GM18520 (cell line): ENCODE results near the gene ANKRD13B.

Experiments used
- ATAC-seq: cut with Tn5 transposase; IDR thresholded peaks from one replicate; pipeline ENCODE4 v1.9.1; 2021; ENCODE audit not compliant: unreplicated experiment

Gene ANKRD13B

DNA sequence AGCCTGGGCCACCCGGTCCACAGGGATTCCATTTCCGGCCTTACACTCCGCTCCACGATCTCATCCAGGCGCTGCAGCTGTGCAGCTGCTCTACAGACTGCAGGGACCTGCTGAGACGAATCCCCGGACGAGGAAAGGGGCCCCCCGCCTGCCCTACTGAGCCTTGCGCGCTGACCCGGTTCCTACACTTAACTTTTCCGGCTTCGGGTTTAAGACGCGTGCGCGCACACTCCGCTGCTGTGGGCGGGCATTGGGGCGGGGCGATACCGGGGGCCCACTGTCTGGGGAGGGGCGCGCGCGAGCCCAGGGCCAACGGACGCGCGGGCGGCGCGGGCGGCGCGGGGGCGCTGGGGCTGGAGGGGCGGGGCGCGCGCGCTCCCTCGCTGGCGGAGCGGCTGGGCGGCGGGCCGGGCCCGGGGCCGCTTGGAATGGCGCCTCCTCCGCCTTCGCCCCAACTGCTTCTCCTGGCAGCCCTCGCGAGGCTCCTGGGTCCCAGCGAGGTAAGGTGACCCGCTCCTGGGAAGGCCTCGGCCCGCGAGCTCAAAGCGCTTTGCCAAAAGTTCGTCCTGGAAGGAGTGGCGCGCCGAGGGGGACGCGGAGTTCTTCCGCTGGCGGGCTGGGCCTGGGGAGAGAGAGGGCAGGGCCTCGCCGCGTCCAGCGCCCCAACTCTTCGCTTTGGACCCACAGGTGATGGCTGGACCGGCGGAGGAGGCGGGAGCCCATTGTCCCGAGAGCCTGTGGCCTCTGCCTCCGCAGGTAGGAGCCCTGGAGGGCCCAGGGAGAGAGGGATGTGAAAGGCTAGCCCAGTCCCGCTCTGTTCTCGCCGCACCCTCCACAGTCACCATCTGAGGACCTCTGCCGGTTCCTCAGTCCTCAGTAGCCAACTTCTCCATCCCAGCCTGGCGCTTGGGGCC lies 24.3 kb upstream of the ANKRD13B start, which contains the start of gene TP53I13:
Gene TP53I13, plus strand, starts transcription at position 371 of the 914 bp plus-strand sequence. Its CDS starts 58 bp downstream, at position 429.
- ATAC-seq: peak; percentile 27

DNA sequence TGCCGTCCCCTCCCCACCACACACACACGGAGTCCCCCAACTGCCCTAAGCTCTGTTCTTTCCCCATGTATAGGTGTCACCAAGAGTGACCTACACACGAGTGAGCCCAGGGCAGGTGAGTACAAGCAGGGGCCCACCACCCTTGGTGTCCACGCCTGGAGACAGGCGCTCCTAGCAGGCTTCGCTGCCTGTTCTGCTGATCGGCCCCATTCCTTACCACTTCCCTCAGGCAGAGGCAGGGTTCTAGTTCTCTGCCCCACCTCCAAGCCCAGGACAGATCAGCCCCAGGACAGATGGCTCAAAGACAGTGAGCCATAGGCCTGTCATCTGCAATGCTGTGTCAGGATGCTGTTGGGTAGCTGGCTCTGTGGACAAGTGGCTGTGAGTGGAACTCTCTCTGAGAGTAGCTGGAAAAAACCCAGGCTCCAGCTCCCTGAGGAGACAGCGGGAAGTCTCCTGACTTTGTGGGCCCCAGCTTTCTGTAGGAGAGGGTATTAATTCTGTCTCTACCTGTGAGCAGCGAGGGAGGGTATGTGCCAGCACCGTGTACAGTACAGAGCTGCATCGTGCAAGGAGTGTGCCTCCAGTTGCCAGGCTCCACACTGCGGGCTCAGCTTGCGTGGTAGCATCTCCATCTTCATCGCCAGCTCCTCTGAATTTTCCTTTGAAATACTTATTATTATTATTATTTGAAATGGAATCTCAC lies 23.5 kb upstream of the ANKRD13B start:
- ATAC-seq: no peak

DNA sequence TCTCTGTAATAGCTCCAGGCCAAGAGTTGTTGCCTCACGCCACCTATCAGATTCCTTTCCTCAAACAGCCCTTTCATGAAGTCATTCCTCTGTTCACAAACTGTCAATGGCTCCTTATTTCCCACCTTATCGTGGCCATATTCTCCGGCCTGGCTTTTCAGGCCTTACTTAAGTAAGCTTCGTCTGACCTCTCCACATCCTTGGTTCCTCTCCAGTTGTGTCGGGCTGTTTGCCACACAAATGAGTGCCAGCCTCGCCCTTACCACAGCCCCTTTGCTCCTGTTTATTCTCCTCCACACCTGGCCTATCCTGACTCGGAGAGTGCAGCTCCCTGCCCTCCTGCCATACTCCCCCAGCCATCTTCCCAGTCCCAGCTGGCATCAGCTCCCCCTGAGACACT lies 22.4 kb upstream of the ANKRD13B start:
- no peak for ATAC-seq

DNA sequence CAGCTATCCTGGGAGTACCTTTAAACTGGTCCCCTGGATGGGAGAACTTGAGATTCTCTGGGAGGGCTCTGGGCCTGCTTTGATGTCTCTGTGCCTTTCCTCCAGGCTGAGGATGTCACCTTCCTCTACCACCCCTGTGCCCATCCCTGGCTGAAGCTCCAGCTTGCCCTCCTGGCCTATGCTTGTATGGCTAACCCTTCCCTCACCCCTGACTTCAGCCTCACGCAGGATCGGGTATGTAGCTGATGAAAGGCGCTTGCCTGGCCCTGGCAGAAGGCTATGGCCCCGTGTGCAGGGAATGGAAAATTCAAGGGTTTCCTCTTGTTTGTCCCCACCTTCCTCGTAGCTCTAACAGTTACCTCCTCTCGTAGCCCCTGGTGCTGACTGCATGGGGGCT lies 21.4 kb upstream of the ANKRD13B start:
- no peak for ATAC-seq

DNA sequence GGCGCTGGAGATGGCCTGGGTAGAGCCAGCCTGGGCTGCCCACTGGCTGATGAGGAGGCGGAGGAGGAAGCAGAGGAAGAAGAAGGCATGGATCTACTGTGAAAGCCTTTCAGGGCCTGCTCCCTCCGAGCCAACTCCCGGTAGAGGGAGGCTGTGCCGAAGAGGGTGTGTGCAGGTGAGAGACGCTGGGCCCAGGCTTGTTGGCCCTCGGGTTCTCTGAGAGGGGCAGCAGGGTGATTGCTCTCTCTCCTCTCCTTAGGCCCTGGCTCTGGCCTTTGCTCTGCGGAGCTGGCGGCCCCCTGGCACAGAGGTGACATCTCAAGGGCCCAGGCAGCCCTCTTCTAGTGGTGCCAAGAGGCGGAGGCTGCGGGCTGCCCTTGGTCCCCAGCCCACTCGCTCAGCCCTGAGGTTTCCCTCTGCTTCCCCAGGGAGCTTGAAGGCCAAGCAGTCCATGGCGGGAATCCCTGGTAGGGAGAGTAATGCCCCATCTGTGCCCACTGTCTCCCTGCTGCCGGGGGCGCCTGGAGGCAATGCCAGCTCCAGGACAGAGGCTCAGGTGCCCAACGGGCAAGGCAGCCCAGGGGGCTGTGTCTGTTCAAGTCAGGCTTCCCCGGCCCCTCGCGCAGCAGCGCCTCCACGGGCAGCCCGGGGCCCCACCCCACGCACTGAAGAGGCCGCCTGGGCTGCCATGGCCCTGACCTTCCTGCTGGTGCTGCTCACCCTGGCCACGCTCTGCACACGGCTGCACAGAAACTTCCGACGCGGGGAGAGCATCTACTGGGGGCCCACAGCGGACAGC lies 20.9 kb upstream of the ANKRD13B start:
- no peak for ATAC-seq

DNA sequence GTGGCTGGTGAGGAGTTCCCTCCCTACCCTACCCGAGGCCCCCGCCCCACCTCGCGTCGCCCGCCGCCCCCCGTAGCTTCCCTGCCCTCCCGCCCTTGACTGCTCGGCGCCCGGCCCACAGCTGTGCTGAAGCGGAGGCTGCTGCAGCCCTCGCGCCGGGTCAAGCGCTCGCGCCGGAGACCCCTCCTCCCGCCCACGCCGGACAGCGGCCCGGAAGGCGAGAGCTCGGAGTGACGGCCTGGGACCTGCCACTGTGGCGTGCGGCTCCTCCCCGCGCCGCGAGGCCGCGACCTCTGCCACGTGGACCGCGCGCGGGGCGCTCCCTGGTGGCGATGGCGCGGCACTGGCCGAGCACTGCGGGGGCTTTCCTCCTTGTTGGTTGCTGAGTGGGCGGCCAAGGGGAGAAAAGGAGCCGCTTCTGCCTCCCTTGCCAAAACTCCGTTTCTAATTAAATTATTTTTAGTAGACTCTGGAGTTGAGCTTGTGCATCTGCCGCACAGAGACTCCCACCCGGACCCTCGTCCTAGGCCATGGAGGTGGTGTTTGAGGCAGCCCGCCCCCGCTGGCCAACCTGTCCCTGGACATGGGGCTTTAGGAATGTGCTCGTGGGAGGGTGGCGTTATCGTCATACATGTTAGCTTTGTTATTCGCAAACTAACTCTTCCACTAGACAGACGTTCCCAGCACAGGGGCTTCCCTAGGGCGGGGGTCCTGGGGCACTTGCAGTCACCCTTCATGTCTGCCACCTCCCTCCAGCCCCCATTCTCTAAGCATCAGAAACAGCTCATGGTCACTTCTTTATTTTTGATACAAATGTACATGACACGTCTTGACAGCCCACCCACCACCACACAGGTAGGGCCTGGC lies 20.0 kb upstream of the ANKRD13B start:
- no peak for ATAC-seq

DNA sequence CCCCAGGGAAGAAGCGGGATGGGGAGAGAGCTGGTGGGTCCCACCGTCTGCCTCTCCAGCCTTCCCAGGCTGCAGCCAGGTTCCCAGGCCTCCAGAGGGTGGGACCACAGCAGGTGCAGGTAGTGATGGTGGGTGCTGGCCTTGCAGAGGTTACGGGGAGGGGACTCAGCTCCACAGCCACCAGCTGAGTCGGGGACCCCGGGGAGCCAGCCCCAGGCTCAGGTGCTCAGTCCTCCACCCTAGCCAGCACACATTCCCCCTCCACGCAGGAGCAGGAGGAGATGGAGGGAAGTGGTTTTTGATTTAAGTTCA lies 19.4 kb upstream of the ANKRD13B start:
- ATAC-seq: no peak

DNA sequence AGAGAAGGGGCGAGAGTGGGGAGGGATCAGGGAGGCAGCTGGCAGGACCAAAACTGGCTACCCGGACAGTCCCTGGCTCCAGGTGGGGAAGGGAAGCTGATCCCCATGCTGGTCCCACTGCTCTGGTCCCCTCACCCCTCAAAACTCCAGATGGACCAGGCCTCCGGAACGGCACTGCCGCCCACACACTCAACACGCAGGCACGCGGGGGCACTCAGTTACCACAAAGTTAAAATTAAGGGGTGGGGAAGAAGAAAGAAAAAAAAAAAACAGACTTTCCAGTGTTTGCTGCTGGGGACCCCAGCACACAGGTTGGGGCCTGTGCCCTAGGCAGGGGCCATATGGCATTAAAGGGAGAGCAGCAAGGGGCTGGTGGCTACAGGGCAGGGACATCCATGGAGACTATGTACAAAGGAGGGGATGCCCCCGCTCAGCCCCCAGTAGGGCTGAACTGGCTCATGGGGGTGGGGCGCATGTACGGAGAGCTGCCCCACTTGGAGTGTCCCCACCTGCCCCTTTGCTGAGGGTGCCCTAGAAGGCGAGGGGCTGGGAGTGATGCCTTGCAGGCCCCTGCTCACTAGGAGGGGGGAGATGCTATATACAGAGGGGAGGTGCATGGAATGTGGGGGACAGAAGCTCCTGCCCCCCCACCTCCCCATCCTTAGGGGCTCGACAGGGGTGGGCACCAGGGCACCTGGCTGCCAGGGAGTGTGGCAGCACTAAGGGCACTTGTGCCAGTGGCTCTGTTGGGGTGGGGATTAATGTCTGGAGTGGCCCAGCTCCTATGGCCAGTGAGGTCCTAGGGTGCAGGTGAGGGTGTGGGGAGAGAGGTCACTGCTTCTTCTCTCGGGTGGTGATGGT lies 18.8 kb upstream of the ANKRD13B start:
- no peak for ATAC-seq

DNA sequence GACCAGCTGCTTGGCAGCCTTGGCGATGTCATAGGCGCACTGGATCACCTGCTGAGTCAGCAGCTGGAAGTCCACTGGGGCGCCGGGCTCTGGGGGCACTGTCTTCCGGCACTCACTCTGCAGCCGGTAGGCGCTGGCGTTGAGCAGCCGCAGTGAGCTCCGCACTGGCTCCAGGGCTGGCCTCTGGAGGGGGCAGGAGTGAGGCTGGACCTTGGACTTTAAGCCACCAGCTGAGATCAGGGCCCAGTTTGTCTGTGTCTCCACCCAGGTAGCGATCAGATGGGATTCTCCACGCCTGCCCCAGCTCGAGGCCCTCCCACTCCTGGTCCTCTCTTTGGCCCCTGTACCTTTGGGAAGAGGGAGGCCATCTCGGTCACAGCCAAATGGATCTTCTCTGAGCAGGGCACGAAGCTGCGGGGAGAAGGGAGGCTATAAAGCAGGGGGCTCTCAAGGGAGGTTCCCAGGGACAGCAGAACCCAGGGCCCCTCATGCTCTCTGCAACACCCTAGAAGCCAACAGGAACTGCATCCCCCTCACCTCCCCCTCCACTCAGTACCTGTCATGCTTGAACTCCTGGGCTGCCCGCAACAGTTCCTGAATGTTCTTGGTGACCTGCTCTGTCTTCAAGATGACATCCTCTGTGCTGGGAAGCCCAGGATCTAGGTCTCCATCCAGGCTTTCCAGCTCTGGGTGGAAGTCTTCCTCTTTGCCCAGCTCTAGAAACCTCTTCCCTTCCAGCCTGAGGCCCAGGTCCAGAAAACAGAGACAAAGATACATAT lies 18.0 kb upstream of the ANKRD13B start:
- no peak for ATAC-seq

DNA sequence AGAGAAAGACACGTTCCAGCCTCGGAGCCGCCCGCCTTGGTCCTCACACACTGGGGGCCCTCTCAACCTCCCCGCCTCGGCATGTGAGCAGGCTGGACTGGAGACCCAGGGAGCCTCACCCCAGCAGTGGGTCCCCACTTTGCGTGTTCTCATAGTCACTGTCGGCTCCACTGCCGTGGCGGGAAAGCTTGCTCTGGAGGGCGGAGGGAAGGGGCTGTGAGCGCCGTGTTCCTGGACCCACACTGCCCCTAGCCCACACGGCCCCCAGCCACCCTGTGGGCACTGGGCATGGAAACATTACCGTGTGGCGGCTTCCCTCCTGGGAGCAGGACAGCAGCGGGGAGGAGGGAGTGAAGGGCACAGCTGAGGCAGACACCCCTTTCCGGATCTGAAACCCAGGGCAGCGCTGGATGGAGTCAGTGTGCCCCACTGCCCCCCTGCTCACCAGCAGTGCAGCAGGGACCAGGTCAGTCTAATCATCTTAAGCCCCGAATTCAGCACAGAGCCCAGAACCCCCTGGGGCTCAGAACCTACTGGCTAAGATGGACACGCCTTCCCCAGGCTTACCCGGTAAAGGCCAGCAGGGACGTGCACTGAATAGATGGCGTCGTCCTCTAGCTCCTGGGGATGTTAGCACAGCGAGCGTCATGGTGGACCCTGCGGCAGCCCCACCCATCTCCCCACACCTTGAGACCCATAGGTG lies 17.3 kb upstream of the ANKRD13B start:
- ATAC-seq: no peak

DNA sequence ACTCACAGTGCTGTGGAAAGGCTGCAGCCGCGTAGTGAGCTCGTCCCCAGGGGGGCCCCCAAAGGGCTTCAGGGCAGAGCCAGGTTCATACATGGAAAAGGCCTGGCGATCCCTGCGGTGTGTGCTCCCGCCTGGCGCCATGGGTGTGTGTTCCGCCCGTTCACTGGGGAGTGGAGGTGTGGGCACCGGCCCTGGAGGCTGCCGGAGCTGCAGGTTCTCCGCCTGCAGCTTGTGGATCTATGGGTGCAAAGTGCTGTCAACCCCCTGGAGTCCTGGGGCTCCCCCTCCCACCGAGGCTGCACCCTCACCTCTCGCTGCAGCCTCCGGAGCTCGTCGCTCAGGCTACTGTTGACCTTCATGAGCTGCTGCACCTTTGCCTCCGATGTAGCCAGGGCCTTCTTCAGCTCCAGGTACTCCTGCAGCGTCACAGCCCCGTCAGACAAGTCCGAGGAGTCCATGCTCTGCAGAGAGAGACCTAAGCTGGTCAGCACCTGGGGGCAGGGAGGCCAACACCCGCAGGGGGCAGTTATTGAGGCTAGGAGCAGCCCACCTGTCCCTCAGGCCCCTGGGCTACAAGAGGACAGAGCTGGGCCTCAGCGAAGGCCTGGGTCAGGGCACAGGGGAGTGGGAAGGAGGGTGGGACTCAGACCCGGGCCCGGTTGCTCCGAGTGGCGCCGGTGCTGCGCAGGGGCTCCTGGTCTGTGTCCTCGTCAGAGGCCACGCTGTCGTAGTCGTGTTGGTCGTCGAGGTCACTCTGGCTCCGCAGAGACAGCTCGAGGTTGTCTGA lies 16.5 kb upstream of the ANKRD13B start:
- no peak for ATAC-seq

DNA sequence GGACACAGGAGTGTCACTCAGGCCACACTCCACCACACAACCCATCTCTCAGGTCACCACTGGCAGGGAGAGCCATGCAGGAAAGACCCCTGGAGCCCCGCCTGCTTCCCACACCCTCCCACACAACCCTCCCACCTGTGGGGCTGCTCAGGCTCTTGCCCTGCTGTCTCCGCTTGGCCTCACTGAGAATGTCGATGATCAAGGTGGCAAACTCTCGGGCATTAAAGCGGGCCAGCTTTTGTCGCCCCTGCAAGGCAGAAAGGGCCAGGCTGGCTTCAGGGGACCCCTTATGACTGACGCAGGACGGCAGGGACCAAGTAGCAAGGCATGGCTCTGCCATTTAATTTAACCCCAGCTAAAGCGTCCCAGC lies 15.9 kb upstream of the ANKRD13B start:
- ATAC-seq: no peak

DNA sequence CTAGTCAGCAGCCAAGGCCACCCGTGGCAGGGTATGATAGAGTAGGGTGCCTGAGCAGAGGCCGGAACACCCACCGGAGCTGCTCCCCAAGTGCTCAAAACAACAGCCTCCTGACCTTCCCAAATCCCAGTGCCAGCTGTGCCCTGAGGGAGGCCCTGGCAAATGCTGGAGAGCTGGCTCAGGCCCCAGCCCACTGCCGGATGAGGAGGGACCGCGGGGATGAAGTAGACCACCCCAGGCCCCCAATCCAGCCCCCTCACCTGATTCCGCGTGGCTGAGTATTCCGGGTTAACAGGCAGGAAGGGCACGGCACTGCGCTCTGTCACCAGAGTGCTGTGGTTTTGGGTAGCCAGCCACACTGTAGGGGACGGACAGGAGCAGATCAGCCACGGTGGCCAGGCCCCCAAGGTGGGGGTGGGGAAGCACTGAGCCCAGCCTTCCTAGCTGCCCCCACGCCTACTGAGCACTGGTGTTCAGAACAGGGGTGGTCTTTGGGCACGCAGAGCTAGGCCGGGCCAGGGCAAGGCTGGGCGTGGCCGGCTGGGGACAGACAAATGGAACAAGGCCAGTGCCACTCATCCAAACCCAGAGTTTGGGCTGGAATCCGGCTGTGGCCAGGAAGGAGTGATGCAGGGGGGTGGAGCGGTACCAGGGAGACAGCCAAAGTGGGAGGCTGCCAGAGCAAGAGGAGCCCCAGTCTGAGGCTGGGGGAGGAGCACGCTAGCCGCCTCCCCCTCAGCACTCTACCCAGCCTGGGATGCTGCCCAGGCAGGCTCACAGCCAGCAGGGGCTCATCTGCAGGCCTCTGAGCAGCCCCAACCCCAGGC lies 15.3 kb upstream of the ANKRD13B start:
- no peak for ATAC-seq

DNA sequence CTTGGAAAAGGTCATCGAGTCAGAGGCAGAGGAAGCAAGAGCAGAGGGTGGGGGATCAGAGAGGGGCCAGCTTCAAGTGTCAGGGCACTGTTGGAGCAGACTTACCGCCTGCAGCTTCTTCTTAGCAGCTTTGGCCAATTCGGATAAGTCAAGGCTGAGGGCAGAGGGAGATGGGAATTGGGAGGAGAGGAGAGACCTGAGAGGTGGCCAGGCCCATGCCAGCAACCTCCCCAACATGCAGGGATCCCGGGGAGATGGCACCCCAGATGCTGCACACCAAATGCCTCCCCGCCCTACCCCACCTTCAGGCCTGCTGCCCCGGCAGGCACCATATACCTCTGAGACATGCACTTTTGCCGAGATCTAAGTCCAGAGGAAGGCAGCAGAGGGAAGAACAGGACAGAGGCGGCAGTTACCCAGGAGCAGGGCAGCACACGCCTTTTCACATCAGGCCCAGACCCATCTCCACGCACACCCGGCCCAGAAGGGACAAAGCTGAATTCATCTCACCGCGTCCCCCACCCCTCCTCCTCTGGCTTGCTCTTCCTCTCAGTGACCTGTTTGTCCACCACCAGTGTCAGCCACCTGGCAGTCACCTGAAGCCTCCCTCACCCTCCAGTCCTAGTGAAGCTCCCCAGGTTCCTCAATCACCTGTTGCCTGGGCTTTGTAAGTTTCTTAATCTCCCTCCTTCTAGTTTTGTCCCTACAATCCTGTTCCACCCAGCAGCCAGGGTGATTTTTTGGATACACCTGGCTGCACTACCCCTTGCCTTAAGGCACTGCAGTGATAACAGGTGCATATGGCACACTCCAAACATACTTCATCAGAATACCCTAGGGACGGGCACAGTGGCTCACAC lies 14.1 kb upstream of the ANKRD13B start:
- no peak for ATAC-seq

DNA sequence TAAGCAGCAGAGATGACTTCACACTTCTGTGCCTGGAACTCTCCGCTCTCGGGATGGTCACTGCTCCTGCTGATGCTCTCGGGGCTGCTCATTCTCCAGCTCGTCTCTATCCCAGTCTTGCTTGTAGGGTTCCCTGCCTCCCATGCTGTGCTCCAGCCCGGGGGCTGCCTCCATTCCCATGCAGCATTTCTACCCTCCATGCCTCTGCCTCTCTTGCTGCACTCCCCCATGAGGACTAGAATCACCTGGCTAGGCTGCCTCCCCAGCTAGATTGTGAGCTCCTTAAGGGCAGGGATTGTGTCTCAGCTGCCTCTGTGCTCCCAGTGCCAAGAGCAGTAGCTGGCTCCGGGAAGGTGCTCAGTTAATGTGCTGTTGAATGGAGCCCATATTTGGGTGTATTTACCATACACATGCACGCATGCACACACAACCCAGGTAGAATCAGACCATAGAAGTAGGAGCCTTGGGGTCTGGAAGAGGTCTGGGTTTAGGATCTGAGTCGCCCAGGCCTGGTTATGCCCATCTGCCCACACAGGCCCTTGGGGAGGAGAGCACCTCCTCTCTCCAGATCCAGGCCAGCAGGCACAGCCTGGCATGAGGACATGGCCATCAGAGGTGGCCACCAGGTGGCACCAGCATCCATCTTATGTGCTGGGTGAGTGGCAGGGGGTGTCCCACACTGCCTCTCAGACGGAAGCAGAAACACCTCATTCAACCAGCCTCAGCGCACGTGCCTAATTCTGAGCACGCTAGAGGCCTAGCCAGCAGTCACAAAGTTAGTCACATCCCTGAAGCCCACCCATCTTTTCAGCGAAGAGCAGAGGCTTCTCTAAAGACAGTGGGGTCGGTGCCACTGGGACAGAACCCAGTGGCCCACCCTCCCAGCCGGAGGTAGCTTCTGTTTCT lies 12.8 kb upstream of the ANKRD13B start:
- peak; percentile 79 for ATAC-seq
